HS-27A (cell line): ENCODE data around the gene DGKD.

Experiments
- DNase-seq: peaks from one replicate; pipeline ENCODE4 v3.0.0-alpha.2; 2012; ENCODE audit warnings: low read depth, missing footprints

Gene DGKD

DNA sequence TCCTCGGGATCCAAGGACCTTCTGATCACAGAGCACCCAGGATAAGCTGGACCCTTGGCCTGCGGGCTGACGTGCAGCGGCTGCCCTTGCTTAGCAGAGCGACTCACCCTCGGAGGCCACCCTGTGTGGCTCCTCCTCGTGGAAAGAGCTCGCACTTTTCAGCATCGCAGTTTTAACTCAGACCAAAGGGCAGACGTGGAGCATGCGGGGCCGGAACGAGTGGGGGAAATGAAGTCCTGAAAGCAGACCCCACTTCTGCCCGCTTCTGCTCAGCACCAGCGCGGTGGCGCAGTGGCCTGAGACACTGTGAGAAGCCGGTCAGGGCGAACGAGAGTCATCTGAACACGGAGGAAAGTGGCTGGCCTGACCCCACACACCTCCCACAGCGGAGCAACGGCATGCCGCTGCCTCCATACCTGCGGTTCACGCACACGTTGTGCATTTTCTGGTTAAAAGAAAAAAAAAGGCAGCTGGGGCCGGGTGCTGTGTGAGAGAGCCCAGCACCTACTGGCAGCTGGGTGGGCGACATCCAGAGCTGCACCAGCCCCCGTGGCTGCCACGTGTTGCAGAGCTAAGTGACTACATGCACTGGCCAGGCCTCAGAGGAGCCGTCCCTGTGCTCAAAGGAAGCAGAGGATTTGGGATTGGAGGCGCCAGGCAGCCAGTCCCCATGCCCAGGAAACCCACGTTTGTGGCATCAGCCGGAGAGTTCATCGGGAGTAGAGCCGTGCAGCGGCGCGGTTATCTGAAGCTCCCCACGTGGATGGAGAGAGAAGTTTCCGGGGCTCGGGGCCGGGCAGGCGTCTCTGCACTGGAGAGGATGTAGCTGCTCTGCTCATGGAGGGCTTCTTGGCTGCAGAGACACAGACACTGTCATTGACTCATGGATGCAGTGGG is 122.6 kb downstream of the DGKD start:
- DNase-seq = no peak

DNA sequence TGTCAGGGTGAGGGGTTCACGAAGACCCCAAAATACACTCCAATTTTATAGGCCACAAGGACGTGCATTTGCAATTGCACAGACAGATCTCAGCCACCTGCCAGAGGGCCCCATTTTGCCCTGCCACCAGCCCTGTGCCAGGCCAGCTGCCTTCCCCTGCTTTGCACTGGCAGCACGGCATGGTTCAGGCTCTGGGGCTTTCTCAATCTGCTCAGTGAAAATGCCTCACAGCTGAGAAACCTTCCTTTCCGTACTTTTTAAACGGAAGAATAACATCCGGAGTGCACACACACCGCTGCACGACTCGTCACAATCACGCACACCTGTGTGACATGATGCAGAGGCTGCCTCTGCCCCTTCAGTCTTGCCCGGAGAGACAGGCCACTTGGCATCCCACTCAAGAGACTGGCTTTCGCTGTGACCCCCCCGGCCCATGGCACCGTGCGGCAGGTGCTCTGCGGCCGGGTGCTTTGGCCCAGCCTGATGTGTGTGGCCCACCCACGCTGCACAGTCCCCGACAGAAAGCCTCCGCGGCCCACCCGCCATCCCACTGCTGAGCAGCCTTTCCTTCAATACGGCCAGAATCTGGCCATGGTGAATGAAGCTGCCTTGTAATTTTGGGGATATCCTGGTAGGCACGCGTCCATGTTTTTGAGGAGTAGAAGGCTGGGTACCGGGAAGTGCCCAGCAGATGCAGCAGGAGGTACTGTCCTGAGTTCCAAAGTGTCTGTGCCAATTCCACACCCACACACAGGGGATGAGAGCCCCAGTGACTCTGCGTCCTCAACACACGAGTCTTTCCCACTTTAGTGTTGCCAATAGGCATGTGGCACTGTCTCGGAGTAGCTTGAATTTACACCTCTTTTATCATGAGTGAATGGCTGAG is 123.5 kb downstream of the DGKD start:
- DNase-seq = no peak

- DNase-seq = no peak
Observed at GRCh38 chr2:233479616-233480489, 125.6 kb downstream of the DGKD start.

DNA sequence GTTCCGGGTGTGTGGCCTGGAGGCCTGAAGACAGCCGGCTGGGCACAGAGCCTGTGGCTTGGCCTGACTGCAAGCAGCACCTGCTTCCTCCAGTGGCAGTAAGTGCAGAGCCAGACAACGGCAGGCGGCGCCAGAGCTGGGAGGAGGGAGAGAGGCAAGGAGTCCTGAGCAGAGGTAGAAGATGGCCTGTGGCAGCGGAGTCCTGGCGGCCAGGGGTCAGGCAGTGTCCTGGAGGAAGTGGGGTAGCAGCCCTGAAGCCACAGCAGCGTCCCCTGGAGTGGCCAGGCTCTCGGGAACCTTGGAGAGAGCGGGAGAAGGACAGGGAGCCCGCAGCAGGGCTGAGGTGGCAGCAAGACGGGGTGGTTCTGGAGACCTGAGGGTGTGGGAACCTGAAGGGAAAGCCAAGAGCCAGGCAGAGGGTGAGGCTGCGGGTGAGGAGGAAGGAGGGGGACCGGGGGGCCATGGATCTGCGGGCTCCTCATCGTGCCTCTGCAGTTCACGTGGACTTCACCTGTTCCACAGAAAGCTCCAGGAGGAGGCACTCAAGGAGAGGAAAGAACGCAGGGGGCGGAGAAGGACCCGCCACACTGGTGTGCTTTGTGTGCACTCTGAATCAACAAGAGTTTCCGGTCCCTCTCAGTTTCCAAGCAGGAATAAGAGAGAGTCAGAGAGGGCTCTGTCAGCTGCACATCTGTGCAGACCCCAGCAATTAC is 126.4 kb downstream of the DGKD start:
- no peak for DNase-seq

- no peak for DNase-seq
Observed at GRCh38 chr2:233481368-233482142, 127.3 kb downstream of the DGKD start.

DNA sequence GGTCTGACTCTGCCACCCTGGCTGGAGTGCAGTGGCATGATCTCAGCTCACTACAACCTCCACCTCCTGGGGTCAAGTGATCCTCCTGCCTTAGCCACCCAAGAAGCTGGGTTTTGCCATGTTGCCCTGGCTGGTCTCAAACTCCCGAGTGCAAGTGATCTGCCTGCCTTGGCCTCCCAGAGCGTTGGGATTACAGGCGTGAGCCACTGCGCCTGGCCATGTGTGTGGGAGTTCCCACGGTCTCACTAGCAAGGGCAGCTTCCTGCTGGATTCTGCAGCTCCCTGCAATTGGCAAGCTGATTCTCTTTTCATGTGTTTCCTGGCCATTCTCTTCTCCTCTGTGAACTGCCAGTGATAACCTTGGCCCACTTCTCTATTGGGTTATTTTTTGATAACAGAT is 128.3 kb downstream of the DGKD start:
- DNase-seq = no peak

DNA sequence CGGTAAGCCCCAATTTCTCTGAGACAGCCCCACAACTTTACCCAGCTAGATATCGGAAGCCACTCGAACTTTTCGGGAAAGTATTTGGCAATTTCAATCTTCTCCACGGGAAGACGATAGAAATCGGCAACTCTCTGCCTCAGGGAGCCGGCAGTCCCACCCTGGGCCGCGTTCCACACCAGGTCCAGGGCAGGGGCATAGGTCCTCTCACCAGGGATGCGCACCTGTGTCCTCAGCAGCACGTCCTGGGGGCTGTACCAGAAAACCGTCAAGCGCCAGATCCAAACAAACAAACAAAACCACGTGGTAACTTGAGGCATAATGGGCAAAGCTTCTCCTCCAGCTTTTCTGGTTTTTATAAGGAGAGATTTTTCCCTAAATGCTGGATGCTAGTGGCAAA is 131.4 kb downstream of the DGKD start:
- DNase-seq = no peak

GRCh38 chr2:233486357-233486756 is 132.1 kb downstream of the DGKD start:
- no peak for DNase-seq

- DNase-seq = peak; percentile 27
Observed at GRCh38 chr2:233486778-233487552, 132.7 kb downstream of the DGKD start.

- no peak for DNase-seq
Observed at GRCh38 chr2:233487748-233488345, 133.6 kb downstream of the DGKD start.

DNA sequence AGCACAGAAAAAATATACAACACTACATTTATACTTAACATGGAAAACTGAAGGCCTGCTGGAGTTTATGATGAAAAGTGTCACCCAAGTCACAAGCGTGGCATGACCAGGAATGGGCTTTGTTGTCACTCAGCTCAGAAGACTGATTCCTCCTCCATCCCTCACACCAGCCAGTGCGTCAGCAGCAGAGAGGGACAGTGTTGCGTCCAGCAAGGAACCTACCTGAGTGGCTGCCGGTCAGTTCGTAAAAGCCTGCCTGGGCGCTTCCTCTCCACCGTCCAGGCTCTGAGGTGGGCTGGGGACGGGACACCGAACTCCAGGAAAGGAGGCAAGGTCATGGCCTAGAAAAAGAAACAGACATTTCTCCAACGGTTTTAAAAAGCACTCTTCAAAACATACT is 134.8 kb downstream of the DGKD start:
- DNase-seq = no peak

DNA sequence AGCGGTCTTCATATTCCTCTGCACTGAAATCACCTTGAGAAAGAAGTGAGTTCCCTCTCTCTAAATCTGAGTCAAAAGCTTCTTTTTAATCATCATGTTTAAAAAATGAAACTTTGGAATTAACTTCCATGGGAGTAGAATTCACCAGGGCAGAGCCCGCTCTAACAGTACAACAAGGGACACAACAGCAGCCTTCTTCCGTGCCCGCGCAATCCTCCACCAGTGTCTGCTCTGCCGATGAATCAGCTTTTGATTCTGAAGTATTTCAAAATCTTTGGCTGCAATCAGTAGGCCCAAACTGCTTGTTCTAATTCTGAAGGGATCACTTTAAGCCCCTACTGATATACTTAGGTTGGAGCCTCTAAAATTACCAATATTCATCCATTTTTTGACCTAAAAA is 135.4 kb downstream of the DGKD start:
- DNase-seq = no peak

DNA sequence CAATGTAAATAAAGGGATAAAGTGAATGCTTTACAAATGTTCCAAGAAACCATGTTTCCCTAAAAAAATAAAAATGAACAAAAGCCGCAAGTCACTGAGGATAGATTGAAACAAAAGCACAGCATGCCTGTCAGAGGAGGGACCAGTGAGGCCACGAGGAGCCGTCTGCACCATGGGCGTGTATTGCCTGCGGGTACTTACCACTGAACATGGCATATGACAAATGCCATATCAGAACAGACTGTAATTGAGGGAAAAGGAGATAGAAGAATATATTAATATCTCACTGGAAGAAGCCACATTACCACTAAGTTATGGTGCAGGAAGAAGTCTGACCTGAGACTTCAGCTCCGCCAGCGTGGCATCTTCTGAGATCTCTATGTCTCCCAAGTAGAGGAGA is 136.5 kb downstream of the DGKD start:
- no peak for DNase-seq

GRCh38 chr2:233491326-233491725 is 137.0 kb downstream of the DGKD start:
- no peak for DNase-seq

- DNase-seq = no peak
Observed at GRCh38 chr2:233492078-233492477, 137.8 kb downstream of the DGKD start.

DNA sequence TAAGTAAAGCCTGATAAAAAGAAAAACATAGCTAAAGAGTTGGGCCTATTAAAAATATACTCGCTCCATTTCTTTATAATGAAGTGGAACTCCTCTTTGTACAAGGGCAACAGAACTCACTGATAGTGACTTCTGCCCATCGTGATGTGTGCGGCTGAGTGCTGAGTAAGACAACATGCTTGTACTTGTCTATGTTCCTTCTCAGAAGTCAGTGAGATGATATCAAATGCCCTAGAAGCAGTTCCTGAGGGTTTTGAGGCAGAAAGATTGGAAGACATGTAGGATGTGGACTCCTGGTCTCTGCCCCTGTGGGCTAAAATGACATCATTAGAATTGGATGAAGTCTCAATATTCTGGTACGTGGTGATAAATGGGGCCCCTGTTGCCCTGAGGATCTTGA is 138.5 kb downstream of the DGKD start:
- DNase-seq = no peak

DNA sequence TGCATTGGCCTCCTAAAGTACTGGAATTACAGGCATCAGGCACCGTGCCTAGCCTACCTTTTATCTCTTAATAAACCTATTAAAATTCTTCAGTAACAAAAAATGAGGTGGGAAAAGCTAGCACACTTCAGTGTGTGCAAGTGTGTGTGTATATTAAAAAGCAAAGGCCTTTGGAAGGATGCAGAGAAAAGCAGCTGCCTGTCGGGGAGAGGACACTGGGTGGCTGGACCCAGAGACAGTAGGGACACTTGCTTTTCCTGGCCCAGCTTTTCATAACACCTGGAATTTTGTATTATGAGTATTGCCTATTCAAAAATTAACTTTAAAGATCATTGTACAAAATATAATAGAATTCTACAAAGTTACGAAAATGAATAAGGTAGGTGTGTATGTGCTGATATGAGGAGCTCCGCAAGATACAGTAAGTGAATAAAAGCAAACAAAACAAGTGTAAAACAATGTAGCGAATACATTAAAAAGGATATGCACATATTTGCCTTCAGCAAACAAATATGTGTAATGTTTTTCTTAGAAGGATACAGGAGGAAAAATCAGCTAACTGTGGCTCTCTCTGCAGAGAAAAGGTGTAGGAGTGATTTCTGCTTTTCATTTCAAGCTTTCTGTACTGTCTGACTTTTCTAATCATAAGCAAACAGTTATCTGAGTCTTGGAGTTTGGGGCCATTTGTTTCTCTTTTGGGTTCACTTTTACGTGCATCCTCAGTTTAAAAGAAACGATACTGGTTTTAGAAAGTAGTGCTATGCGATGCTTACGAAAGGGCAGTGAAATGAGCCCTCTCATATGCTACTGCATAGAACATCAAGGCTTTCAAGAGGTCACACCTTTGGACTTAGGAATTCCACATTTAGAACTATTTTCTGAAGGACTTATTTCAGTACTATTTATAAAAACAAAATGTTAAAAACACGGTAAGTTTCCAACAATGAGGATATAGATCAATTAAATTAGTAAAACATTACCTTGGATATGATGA is 141.5 kb downstream of the DGKD start:
- no peak for DNase-seq

DNA sequence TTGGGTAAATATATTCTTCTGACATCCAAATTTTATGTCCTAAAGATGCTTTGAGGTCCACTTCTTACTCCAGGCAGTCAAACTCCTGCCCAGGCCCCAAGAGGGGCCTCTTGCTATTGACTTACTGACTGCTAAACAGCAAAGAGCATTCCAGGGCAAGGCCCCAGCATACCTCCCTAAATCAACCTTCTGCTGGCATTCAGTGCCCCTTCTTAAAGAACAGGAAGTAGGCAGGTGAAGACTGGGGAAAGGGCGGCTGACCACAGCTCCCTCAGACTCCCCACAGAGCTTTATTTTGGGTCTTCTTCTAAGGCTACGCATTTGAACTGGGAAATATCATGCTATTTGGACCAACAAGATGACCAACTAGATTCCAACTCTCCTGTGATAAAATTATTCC is 143.4 kb downstream of the DGKD start:
- DNase-seq = no peak
